K562 (cell line): ENCODE data around the gene CCDC88C. TPM values are rescaled to one million over a fixed set of nuclear protein-coding genes. Genes with fewer than 3 reads are reported as not detected.

Experiments
- CTBP1 ChIP-seq: fragments of 450-650 bp; IDR thresholded peaks from 2 replicates; pipeline ENCODE4 v1.6.1; 2016; ENCODE audit warnings: borderline replicate concordance
- CTCF ChIP-seq, 3 experiments: IDR thresholded peaks in 2 of 3; conservative IDR thresholded peaks in 1 of 3; 2 replicates each; pipeline ENCODE4 v1.5.1; 2011 to 2012; ENCODE audit warnings: low read length in 3 of 3, mild to moderate bottlenecking in 3 of 3, control low read depth in 2 of 3, improper control_type of control experiment in 1 of 3, inconsistent platforms in 1 of 3, low read depth in 1 of 3, mixed read lengths in 1 of 3, moderate library complexity in 1 of 3; ENCODE audit not compliant: insufficient read depth in 2 of 3
- ERF ChIP-seq: fragments of 450-650 bp; formaldehyde crosslinking; IDR thresholded peaks from 2 replicates; pipeline ENCODE4 v1.4.0; 2020; ENCODE audit warnings: mild to moderate bottlenecking, mixed read lengths
- FOXK2 ChIP-seq, 2 experiments: fragments of 450-650 bp; IDR thresholded peaks in 1 of 2; conservative IDR thresholded peaks in 1 of 2; 2 replicates each; pipeline ENCODE4 v1.6.1; 2016; ENCODE audit warnings: low read depth in 2 of 2, mild to moderate bottlenecking in 1 of 2
- HOXB6 ChIP-seq: fragments of 250-450 bp; sonication (Bioruptor Pico); IDR thresholded peaks from 2 replicates; pipeline ENCODE4 v1.5.1; 2022; ENCODE audit warnings: mild to moderate bottlenecking, borderline replicate concordance
- KDM1A ChIP-seq, 2 experiments: fragments of 450-650 bp; IDR thresholded peaks; 2 replicates each; pipeline ENCODE4 v1.6.1; 2016; ENCODE audit warnings: mild to moderate bottlenecking in 2 of 2
- NR2F6 ChIP-seq: fragments of 450-650 bp; formaldehyde crosslinking; IDR thresholded peaks from 2 replicates; pipeline ENCODE4 v1.4.0; 2020; ENCODE audit warnings: mild to moderate bottlenecking
- ZBTB40 ChIP-seq, 2 experiments: fragments of 450-650 bp in 1 of 2; sonication (generic) in 1 of 2; formaldehyde crosslinking in 1 of 2; IDR thresholded peaks; 2 replicates each; pipeline versions ENCODE4 v1.7.1 to v1.9.0; 2016 to 2022; ENCODE audit warnings: inconsistent platforms in 1 of 2, mild to moderate bottlenecking in 1 of 2, missing genetic modification reagents in 1 of 2
- polyA plus RNA-seq, 8 experiments: library from polyadenylated mRNA; depleted of rRNA in 4 of 8; stranded (reverse) in 5 of 8; unstranded in 3 of 8; fragments of >200 nt; fragmentation: Nextera tagmentation in 2 of 8; fragmentation: Illumina TruSeq in 1 of 8; extraction: Ambion mirVana in 2 of 8; extraction: Trizol in 1 of 8; gene quantifications; 2 replicates each; pipeline versions ENCODE4 v1.2.1 to v1.2.3, GENCODE V29; 2011 to 2014; ENCODE audit warnings: inconsistent platforms in 1 of 8, missing spikeins in 1 of 8
- total RNA-seq, 7 experiments: library from RNA; depleted of rRNA in 6 of 7; stranded (reverse); fragments of >200 nt in 6 of 7; fragmentation: Illumina TruSeq in 2 of 7; extraction: Trizol in 2 of 7; gene quantifications; 2 replicates each; pipeline versions ENCODE4 v1.2.1 to v1.2.3, GENCODE V29; 2011 to 2021; ENCODE audit warnings: low replicate concordance in 1 of 7

Gene CCDC88C
- total and polyA plus RNA-seq, 9 of the 15 experiments (the other 6 are each of a cell fraction or from before 2014, with no cell fraction given) = 0.62 to 22.5 (median 10.7) TPM

GRCh38 chr14:91252871-91253794 lies 164.5 kb downstream of the CCDC88C start (continued):
- TF ChIP-seq ZBTB40 (IDR thresholded peaks at IDR 0.05) = 0 out of 2 replicates have a peak, but pooled peaks have one; percentile 20
- no peak for TF ChIP-seq ZBTB40 (CRISPR knock-in tag; IDR thresholded peaks at IDR 0.05)
- no peak for TF ChIP-seq HOXB6 (CRISPR knock-in tag)
- no peak for TF ChIP-seq FOXK2 (conservative IDR thresholded peaks at IDR 0.05 in 1 of 2, IDR thresholded peaks at IDR 0.05 in 1 of 2; ENCODE audit: low read depth in 2 of 2)
- TF ChIP-seq ERF = 0 out of 2 replicates have a peak, but pooled peaks have one; percentile 11
- TF ChIP-seq CTCF (IDR thresholded peaks at IDR 0.05 in 2 of 3, conservative IDR thresholded peaks at IDR 0.05 in 1 of 3; ENCODE audit: insufficient read depth in 2 of 3, low read depth in 1 of 3, low read length in 3 of 3) = peak in 1 of 3 experiments; percentile 5; a peak in 1 of 6 replicates
- TF ChIP-seq CTBP1 = peak; percentile 47; the same call in 1 of the 2 replicates
- TF ChIP-seq KDM1A (IDR thresholded peaks at IDR 0.05) = no peak
- TF ChIP-seq NR2F6 (CRISPR knock-in tag) = no peak
